Kasumi-1 (cell line): ENCODE results near the gene PSRC1.
A peak's percentile ranks its signal among the peaks of the same experiment; 100 is the strongest.

Source experiments
- DNase-seq, 2 experiments: peaks; one replicate each; lab custom pipeline; 2025; lab: John Stamatoyannopoulos, UW

The PSRC1 gene

GRCh38 chr1:109247401-109248365 lies 35.3 kb downstream of the PSRC1 start:
- no peak for DNase-seq

- DNase-seq, result no peak
Observed at GRCh38 chr1:109246141-109246551, 36.8 kb downstream of the PSRC1 start.

- no peak for DNase-seq
Observed at GRCh38 chr1:109243860-109244552, 38.9 kb downstream of the PSRC1 start.

GRCh38 chr1:109243221-109243620 lies 39.7 kb downstream of the PSRC1 start:
- DNase-seq, result no peak

- DNase-seq, result no peak
Observed at GRCh38 chr1:109242387-109242786, 40.6 kb downstream of the PSRC1 start.

- no peak for DNase-seq
Observed at GRCh38 chr1:109241841-109242345, 41.1 kb downstream of the PSRC1 start.

GRCh38 chr1:109241344-109241743 lies 41.6 kb downstream of the PSRC1 start:
- no peak for DNase-seq

GRCh38 chr1:109240158-109241152 lies 42.5 kb downstream of the PSRC1 start:
- DNase-seq, result peak; percentile 12 to 18

- peak; percentile 14 to 33 for DNase-seq
Observed at GRCh38 chr1:109239409-109240068, 43.4 kb downstream of the PSRC1 start.

- no peak for DNase-seq
Observed at GRCh38 chr1:109239047-109239408, 43.9 kb downstream of the PSRC1 start.

- no peak for DNase-seq
Observed at GRCh38 chr1:109238382-109238781, 44.6 kb downstream of the PSRC1 start.

- DNase-seq, result no peak
Observed at GRCh38 chr1:109237512-109237911, 45.4 kb downstream of the PSRC1 start.

- no peak for DNase-seq
Observed at GRCh38 chr1:109235137-109235536, 47.8 kb downstream of the PSRC1 start.

GRCh38 chr1:109231066-109231465 lies 51.9 kb downstream of the PSRC1 start:
- no peak for DNase-seq
